Bronchial epithelial cell (primary cell): ENCODE measurements around the gene CHAT. TPM values are rescaled to one million over a fixed set of nuclear protein-coding genes. Genes with fewer than 3 reads are reported as not detected.

Experiments used
- DNase-seq: peaks from one replicate; pipeline ENCODE4 v3.0.0-alpha.2; 2010; ENCODE audit warnings: low read depth
- FAIRE-seq: peaks from 2 replicates; lab custom pipeline; 2011; peaks lifted over from hg19 to GRCh38; lab: Jason Lieb, UNC
- H3K27me3 ChIP-seq: 2 replicates; pipeline ENCODE4 v1.5.1; 2011; ENCODE audit warnings: low read length; ENCODE audit not compliant: control insufficient read depth, insufficient read depth
- H3K36me3 ChIP-seq: 2 replicates; pipeline ENCODE4 v1.5.1; 2011; ENCODE audit warnings: low read length; ENCODE audit not compliant: control insufficient read depth, insufficient read depth
- H3K4me3 ChIP-seq: 2 replicates; pipeline ENCODE4 v1.5.1; 2011; ENCODE audit warnings: mild to moderate bottlenecking, low read depth, low read length, control low read depth
- CTCF ChIP-seq: IDR thresholded peaks from 2 replicates; pipeline ENCODE4 v1.5.1; 2011; ENCODE audit warnings: mild to moderate bottlenecking, moderate library complexity, low read length, control low read depth, inconsistent platforms; ENCODE audit not compliant: insufficient read depth, severe bottlenecking
- total RNA-seq: library from RNA; depleted of rRNA; stranded (reverse); fragments of >200 nt; gene quantifications from 2 replicates; pipeline ENCODE4 v1.2.1, GENCODE V29; 2014

Gene CHAT
- total RNA-seq, 1 donor from 2014 or later, result not detected

GRCh38 chr10:49609006-49609282 lies 4.9 kb upstream of the CHAT start:
- Histone ChIP-seq H3K27me3 (peaks cover 58% of the 10 kb centered on the region), H3K4me3 (no peak overlapping the region), H3K36me3 (no peaks in the 10 kb centered on the region)
- FAIRE-seq, result no peak
- no peak for TF ChIP-seq CTCF
- no peak for DNase-seq

- FAIRE-seq (no peak), DNase-seq (no peak)
- Histone ChIP-seq H3K4me3 (no peak overlapping the region), H3K27me3 (peaks cover 60% of the 10 kb centered on the region), H3K36me3 (no peaks in the 10 kb centered on the region)
- TF ChIP-seq CTCF, result no peak
Measured at GRCh38 chr10:49609283-49610113, 4.3 kb upstream of the CHAT start.

GRCh38 chr10:49610114-49610457 lies 3.8 kb upstream of the CHAT start, which contains the start of gene SLC18A3:
Gene SLC18A3 (plus strand): TSS chr10:49610310. CDS start chr10:49610741, 431 bp downstream.
- FAIRE-seq (no peak), DNase-seq (no peak)
- TF ChIP-seq CTCF, result no peak
- H3K27me3 ChIP-seq, result peaks cover 66% of the 10 kb centered on the region
- no peaks in the 10 kb centered on the region for H3K36me3 ChIP-seq
- H3K4me3 ChIP-seq, result no peak within 1 kb of the TSS

DNA sequence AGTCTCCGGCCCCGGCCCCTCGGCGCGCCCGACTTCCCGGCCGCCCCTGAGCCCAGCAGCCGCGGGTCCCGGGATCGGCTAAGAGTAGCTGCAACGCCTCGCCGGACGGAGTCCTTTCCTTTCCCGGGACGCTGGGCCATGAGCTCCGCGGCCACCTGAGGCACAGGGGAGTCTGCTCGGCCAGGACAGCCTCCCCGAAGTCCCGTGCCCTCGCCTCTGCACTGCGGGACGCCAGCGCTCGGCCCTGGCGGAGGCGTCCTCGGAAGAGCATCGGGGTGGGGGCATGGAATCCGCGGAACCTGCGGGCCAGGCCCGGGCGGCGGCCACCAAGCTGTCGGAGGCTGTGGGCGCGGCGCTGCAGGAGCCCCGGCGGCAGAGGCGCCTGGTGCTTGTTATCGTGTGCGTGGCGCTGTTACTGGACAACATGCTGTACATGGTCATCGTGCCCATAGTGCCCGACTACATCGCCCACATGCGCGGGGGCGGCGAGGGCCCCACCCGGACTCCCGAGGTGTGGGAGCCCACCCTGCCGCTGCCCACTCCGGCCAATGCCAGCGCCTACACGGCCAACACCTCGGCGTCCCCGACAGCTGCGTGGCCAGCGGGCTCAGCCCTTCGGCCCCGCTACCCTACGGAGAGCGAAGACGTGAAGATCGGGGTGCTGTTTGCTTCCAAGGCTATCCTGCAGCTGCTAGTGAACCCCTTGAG lies 3.2 kb upstream of the CHAT start:
- Histone ChIP-seq H3K4me3 (no peak overlapping the region), H3K27me3 (peaks cover 71% of the 10 kb centered on the region), H3K36me3 (no peaks in the 10 kb centered on the region)
- no peak for TF ChIP-seq CTCF
- DNase-seq, result no peak
- FAIRE-seq, result no peak

DNA sequence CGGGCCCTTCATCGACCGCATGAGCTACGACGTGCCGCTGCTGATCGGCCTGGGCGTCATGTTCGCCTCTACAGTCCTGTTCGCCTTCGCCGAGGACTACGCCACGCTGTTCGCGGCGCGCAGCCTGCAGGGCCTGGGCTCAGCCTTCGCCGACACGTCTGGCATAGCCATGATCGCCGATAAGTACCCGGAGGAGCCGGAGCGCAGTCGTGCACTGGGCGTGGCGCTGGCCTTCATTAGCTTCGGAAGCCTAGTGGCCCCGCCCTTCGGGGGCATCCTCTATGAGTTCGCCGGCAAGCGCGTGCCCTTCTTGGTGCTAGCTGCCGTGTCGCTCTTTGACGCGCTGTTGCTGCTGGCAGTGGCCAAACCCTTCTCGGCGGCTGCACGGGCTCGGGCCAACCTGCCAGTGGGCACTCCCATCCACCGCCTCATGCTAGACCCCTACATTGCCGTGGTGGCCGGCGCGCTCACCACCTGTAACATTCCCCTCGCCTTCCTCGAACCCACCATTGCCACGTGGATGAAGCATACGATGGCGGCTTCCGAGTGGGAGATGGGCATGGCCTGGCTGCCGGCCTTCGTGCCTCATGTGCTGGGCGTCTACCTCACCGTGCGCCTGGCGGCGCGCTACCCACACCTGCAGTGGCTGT lies 2.5 kb upstream of the CHAT start:
- H3K4me3 ChIP-seq, result no peak overlapping the region
- H3K36me3 ChIP-seq, result no peaks in the 10 kb centered on the region
- no peak for FAIRE-seq
- no peak for TF ChIP-seq CTCF
- DNase-seq, result no peak
- H3K27me3 ChIP-seq, result peaks cover 73% of the 10 kb centered on the region
